KOPT-K1 (cell line): ENCODE measurements around the gene SOX13.

ENCODE experiments used
- H3K27ac ChIP-seq: fragments of 200-600 bp; sonication (generic); 2 replicates; pipeline ENCODE4 v1.5.1; 2016; ENCODE audit warnings: antibody characterized with exemption, mild to moderate bottlenecking, low read depth, low read length; ENCODE audit not compliant: poor library complexity, severe bottlenecking
- H3K36me3 ChIP-seq: fragments of 200-600 bp; sonication (generic); 2 replicates; pipeline ENCODE4 v1.5.1; 2017; ENCODE audit warnings: antibody characterized with exemption, mild to moderate bottlenecking, low read length, moderate library complexity; ENCODE audit not compliant: insufficient read depth
- H3K9me3 ChIP-seq: fragments of 200-600 bp; sonication (generic); 2 replicates; pipeline ENCODE4 v1.5.1; 2017; ENCODE audit warnings: antibody characterized with exemption, low read length, mild to moderate bottlenecking; ENCODE audit not compliant: insufficient read depth, poor library complexity, severe bottlenecking

SOX13 gene

DNA sequence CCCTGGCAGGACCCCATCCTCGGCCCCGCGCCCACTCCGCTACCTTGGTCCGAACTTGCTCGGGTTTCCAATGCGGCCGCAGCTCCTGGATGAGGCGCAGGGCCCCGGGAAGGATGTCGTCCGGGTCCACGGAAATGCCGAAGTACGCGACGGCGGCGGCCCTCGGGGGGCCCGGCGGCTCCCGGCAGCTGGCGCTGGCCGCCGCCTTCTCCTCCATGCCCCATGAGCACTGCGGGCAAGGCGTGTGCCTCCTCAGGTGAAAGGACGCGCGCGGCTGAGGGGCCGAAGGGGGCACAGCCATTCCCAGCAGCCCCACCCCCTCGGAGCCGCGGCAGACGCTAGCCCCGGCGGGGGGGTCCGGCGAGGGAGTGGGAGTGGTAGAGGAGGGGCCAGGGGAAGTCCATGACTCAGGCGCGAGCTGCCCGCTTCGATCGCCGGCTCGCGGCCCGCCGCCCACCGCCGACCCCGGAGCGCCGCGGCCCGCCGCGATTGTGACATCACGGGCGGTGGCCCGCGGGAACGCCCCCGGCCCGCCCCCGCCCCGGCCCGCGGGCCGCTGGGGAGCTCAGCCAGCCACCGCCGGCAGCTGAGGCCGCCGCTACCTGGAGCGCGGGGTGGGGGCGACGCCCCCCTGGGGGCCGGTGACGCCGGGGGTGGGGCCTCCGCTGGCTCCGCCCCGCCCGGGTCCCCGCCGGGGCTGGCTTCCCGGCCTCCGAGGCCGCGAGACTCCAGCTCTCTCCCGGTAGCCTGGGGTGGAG is 78.8 kb downstream of the SOX13 start, which contains the start of gene ETNK2:
Gene ETNK2 (minus strand): TSS at position 493 of the 758 bp plus-strand sequence. CDS start 192 bp downstream, at position 301.
- no peak within 1 kb of the TSS for H3K27ac ChIP-seq
- no peaks in the 10 kb centered on the region for H3K9me3 ChIP-seq
- no peaks in the 10 kb centered on the region for H3K36me3 ChIP-seq

DNA sequence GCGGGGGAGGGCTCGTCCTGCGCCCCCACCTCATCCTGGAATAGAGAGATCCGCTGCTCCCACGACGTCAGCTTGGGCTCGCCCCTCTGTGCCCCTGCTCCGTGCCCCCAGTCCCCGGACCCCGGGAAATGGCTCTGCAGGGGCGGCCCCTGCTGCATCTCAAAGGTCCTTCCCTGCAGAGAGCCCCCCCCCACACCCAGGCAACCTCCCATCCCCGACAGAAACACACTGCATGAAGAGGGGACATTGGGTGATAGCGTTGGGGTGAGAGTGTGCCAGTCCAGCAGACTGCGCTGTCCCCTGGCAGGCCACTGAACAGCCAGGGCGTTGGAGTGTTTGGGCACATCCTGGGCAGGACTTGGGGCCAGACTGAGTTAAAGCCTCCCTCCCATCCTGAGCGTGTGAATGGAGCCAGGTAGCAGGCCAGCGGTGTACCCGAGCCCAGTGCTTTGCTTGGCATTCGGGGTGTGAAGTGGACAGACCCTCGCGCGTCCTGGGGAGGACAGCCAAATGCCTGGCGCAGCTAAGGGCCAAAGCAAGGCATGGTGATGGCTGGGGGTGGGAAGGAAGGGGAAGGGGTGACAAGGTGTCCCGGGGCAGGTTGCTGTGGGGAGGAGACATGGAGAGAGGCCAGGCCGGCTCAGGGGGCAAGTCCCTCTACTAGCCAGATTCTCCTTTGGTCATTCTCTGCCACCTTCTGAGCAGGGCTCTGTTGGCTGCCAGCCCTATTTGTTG is 79.6 kb downstream of the SOX13 start:
- Histone ChIP-seq H3K9me3 (no peaks in the 10 kb centered on the region), H3K27ac (no peak overlapping the region), H3K36me3 (no peaks in the 10 kb centered on the region)

DNA sequence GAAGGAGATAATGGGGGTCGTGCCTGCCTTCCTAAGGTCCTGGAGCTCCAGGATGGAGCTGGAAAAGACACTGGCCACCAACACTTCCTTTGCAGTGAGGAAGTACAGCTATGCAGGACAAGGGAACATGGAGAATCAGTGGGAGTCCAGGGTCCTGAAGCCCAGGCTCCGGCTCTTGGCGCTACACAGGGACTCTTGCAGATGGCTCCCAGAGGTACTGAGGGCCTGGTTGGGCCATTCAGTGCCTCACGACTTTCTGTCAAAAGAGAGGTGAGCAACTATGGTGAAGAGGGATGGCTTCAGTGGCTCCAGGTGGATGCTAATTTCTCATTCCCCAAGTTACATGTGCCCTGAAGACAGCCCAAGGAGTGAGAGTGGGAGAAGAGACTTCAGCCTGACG is 80.8 kb downstream of the SOX13 start:
- no peaks in the 10 kb centered on the region for H3K36me3 ChIP-seq
- H3K27ac ChIP-seq, result no peak overlapping the region
- H3K9me3 ChIP-seq, result no peaks in the 10 kb centered on the region

DNA sequence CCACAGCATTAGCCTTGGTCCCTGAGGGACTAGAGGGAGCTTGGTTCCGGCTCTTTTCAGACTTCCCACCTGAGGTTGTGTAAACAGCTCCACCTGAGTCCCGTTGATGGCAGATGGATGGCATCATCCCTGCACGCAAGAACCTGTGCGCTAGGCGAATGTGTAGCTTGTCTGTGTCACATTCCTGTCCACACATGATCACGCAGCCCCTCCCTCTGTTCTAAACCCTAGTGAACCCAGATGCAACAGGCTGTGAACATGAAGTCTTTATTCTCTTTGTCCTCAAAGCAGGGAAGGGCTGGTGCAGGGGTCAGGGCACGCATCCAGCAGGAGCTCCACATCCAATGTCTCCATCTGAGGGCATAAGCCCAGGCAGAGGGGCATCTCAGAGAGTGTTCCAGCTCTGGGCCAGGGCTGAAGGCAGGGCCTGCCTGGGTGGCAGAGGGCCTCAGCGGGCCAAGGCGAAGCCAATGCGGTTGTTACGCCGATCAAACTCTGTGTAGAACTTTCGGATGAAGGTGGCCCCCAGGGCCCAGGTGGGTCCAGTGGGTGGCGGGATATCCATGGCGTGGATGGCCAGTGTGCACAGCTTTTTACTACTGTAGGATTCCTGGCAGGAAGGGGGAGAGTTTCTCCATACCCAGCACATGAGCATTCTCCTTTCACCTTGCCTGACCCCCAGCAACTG is 81.8 kb downstream of the SOX13 start:
- Histone ChIP-seq H3K36me3 (no peaks in the 10 kb centered on the region), H3K9me3 (no peaks in the 10 kb centered on the region), H3K27ac (no peak overlapping the region)

DNA sequence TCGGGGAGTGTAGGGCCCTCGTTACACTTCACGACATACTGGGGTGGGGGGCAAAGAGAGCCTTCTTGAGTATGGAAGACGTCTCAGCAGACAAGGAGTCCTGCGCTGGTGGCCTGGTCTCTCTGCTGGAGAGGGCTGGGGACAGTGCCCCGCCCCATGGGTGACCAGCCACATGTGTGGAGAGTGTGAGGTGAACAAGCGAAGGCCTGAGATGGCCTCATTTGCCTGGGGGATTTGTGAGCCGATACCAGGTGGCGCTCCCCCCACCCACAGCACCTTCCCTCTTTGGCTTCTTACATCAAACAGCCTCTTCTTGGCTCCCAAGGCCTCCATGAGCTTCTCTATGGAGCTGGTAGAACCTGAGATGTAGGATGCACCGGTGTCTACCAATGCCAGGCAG is 83.0 kb downstream of the SOX13 start:
- H3K27ac ChIP-seq, result no peak overlapping the region
- no peaks in the 10 kb centered on the region for H3K9me3 ChIP-seq
- no peaks in the 10 kb centered on the region for H3K36me3 ChIP-seq

DNA sequence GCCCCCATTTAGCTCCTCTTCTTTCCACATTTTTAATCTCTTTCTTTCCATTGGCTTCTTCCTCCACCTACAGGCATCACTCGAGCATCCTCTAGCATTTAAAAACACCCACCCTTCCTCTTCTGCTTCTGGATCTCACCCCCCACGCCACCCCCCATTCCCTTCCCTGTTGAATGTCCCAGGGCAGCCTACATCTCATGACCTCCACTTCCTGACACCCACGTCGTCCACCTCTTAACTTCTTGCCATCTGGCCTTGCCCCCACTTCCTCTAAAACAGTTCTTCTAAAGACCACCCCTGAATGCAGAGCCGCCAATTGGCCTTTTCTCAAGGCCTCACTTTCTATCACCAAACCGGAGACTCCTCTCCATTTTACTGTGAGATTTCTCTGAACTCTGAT is 85.0 kb downstream of the SOX13 start:
- Histone ChIP-seq H3K9me3 (no peaks in the 10 kb centered on the region), H3K27ac (no peak overlapping the region), H3K36me3 (no peaks in the 10 kb centered on the region)

DNA sequence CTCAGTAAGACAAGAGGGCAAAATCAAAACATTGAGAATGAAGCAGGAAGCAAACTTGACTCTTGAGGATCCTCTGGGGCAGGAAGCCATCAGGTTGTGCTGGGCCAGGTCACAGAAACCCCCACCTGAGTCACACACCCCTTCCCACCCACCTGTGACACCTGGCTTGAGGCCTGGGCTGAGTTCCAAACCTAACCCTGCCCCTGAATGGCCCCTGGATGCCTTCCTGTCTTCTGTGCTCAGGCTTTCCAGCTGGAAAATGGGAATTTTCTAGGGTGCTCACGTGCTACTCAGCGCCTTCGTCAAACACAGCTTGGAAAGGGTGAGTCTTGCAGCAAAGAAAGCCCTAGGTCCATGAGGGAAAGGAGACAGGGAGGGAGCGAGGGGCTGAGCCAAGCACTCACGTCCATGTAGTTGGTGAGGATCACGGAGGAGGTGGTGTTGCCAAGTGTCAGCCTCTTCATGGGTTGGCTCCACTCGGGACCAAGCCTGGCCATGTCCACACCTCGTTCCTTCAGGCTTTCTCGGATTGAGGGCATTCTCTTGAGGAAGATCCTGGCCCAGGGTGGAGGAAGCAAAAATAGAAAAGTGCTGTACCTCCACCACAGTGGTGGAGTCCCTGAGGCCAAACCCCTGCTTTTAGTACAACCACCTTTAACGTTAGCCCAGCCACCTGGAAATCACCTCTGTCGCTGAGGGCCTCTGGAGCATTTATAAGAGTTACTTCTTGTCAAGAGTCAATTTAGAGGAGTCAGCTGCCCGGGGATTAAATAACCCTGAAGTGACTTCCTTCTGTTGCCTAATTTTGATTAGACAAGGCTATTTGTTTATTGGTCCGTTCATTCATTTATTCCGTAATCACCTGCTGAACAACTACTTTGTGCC is 88.9 kb downstream of the SOX13 start:
- Histone ChIP-seq H3K36me3 (no peaks in the 10 kb centered on the region), H3K9me3 (no peaks in the 10 kb centered on the region), H3K27ac (no peak overlapping the region)

DNA sequence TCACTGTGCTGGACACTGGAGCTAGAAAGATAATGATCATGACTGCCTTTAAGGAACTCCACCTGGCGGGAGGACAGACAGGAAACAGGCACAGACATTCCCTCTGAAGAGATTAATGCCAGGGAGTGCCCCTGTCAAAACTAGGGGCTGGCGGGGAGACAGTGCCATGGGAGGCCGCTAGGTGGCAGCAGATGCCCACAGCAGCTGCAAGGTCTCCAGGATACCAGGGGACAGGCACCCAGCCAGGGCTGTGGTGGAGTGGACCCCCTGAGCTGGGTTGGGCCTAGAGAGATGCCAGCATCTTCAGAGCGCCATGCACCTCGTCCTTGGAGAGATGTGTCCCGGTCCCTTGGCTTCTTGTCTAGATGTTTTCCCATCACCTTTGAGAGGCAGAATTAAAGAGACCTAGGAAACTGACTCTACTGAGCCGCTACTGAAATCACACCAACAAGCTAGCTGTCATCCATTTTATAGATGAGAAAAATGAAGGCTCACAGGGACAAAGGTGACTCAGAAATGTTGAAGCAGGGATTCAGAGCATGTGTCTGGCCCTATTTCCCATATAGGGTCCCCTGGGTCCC is 89.7 kb downstream of the SOX13 start:
- Histone ChIP-seq H3K9me3 (no peaks in the 10 kb centered on the region), H3K27ac (no peak overlapping the region), H3K36me3 (no peaks in the 10 kb centered on the region)

DNA sequence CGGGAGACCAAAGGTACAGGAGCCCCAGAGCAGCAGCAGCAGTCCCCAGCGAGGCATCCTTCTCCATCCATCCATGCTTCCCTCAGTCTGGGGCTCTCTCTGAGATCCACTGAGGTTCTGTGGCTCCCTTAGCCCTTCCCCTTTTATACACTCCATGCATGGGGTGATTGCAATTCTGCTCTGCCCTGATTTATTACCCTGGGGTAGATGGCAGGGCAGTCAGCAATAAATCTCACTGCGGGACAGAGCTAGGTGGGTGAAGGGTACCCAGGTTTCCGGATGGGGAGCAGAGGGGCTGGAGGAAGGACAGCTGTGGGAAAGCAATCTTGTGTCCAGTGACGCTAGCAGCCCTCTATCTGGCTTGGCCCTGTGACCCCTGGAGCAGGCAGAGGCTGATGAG is 93.3 kb downstream of the SOX13 start, which contains the start of gene REN:
Gene REN (minus strand): TSS at position 119 of the 400 bp plus-strand sequence. CDS start 44 bp downstream, at position 75.
- H3K27ac ChIP-seq, result no peak within 1 kb of the TSS
- no peaks in the 10 kb centered on the region for H3K36me3 ChIP-seq
- peaks cover 25% of the 10 kb centered on the region for H3K9me3 ChIP-seq

DNA sequence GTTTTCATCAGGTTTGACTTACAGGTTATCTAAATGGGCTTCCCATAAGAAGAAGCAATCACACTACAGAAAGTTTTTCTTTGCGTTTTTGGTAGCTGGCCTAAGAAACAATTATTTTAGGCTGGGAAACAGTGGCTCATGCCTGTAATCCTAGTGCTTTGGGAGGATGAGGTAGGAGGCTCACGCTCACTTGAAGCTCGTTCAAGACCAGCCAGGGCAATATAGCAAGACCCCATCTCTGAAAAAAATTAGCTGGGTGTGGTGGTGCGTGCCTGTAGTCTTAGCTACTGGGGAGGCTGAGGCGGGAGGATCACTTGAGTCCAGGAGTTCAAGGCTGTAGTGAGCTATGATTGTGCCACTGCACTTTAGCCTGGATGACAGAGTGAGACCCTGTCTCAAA is 94.8 kb downstream of the SOX13 start:
- no peak overlapping the region for H3K27ac ChIP-seq
- no peaks in the 10 kb centered on the region for H3K36me3 ChIP-seq
- peaks cover 25% of the 10 kb centered on the region for H3K9me3 ChIP-seq

DNA sequence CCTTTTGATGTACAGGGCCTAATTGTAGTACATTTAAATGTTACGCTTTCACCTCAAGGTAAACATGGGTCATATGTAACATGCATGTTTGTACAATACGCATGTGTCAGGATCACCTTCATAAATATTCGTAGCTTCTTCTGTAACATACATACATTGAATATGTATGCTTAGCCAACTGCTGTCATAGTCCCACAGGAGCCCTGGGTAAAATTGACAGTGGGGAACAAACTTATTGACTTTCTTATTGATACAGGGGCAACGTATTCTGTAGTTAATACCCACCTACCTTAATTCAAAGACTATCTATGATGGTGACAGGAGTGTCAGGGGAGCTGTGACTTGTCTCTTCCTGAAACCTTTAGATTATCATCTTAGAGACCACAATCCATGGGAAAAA is 96.9 kb downstream of the SOX13 start:
- no peak overlapping the region for H3K27ac ChIP-seq
- peaks cover 25% of the 10 kb centered on the region for H3K9me3 ChIP-seq
- no peaks in the 10 kb centered on the region for H3K36me3 ChIP-seq

DNA sequence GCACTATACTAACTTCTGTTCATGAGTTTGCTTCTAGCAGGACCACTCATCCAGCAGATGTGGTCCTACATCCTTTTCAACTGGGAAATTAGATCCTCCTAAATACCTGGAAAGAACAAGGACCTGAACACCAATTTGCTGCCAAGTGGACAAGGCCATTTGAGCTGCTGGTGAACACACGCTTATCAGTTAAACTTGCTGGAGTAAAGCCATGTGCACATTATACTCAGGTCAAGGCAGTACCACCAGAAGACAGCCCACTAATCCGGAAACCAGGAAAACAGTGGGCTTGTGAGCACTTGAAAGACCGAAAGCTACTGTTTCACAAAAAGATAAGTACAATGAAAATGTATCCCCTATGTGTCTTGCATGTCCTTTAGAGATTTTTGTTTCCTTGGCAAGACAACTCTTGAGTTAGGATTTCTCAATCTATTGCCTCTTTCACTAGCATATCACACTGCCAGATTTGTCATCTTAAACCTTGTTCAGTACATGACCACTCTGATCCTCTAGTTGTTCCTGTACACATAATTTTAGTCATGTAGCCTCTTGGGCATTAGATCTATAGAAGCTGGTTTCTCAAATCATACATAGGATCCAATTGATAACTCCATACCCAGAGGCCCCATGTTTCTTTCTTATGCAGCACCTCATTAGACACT is 97.7 kb downstream of the SOX13 start:
- no peak overlapping the region for H3K27ac ChIP-seq
- peaks cover 25% of the 10 kb centered on the region for H3K9me3 ChIP-seq
- no peaks in the 10 kb centered on the region for H3K36me3 ChIP-seq

DNA sequence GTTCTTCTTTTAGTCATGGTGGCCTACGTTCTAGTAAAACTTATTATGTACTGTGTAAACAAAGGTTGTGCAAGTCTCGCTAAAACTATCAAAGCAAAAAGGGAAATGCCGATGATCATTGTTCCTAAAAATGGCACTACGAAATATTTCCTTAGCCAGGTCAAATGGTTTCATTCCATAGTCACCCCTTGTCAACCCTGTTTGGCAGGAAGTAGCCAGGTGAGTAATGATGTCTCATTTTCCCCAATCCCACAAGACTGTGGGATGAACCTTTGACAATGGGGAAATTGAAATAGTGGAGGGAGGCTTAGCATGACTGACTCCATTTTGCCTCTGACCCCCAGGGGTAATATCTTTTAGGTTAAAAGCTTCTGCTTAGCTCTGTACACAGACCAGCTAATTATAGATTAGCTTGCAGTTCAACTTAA is 98.8 kb downstream of the SOX13 start:
- Histone ChIP-seq H3K9me3 (peaks cover 25% of the 10 kb centered on the region), H3K36me3 (no peaks in the 10 kb centered on the region), H3K27ac (no peak overlapping the region)
